ENCODE measurements around the gene FNDC8.
A peak's percentile ranks its signal among the peaks of the same experiment; 100 is the strongest.
"Not testable (repeated sequence)": the region's sequence is repeated elsewhere in the genome, so short reads cannot be mapped to it uniquely, and the experiment has no call there.

Gene FNDC8

DNA sequence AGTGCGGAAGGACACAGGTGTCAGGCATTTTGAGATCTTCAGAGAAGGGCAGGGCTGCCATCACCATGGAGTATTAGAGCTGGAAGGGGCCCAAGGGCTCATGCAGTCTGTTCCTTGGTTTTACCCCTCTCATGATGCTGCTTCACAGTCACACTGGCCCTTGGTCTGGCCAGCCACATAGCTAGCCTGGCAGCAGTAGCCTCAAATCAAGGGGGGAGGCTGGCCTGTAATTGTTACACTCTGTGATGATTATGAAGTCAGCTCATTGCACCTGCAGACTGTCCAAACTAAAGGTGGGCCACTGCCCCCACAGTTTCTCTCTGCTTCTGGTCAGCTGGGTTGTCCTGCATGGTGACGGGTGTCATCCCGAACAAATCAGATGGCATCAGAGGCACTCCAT is at the start of gene FNDC8:
TSS of gene FNDC8 (plus strand) at position 301 of the 400 bp plus-strand sequence. CDS start at position 380, 79 bp downstream.
- no peak for DNase-seq (ENCODE audit: low spot score)

GRCh38 chr17:35073183-35073790 is 48.1 kb upstream of the FNDC8 start:
- DNase-seq (ENCODE audit: low spot score) = peak; percentile 70

DNA sequence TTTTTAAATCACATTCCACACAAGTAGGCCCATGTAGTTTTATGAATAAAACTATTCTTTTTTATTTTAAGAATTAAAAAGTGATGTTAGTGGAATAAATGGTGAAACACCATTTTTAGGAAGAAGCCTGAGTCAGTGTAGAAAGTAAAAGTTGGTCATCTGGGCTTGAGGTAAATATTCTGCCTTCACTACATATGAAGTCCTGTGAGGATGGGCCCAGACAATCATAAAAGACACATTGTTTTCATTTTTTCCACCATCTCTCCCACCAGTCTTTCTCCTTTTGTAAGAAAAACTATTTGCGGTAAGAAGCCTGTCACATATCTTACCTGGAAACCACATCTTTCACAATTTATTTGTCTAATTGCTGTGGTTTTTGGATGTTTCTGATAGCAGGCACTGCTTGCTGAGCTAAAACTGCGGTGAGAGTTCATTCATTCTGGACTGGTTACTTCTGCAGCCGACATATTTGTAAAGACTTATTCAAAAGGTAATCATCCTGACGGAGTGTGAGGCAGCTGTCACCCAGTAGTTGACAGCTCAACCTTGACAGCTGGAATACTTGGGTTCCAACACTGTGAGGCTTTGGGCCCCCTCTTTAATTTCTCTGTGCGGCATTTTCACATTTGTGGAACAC is 47.3 kb upstream of the FNDC8 start:
- peak; percentile 47 for DNase-seq (ENCODE audit: low spot score)

DNA sequence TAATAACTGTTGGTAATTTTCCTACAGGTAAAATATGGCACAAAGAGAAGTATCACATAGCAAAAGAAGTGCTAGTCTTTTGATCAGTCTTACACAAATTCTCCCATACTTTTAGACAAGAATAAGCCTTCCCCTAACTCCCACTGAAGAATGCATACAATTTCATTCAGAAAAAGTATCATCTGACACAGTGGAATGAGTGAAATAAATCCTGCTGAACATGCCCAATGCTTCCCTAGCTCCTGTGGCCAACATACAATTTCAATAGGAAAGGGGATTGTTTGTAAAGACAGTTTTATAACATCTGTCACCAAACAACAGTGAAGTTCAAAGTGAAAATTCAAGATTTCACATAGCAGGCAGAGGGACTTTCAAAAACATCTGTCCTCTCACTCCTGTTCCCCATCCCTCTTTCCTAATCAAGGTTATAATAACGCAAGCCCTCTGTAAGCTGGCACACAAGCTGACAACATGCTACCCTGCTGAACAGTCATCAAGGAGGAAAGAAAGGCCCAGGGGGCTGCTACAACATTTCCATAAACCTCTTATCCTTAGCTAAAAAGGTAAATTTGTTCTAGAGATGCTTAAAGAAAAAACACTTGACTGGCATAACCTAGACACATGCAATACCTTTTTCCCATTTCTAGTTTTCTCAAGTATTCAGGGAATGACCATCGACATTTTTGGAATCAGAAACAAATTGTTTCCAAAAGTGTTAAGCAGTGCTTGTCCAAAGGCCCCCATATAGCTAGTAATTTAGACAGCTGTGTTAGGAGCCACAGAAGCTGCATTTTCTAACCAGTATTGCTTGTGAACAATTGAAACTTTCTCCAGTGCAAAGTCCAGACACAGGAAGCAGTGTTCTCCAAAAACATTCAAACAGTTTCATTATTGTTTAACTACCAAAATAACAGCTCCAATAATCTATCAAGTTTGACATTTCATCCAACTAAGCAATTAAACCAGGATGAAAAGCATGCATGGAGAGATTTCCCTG is 46.4 kb upstream of the FNDC8 start:
- DNase-seq (ENCODE audit: low spot score) = no peak

- DNase-seq (ENCODE audit: low spot score) = no peak
Measured at GRCh38 chr17:35076874-35077273, 44.5 kb upstream of the FNDC8 start.

DNA sequence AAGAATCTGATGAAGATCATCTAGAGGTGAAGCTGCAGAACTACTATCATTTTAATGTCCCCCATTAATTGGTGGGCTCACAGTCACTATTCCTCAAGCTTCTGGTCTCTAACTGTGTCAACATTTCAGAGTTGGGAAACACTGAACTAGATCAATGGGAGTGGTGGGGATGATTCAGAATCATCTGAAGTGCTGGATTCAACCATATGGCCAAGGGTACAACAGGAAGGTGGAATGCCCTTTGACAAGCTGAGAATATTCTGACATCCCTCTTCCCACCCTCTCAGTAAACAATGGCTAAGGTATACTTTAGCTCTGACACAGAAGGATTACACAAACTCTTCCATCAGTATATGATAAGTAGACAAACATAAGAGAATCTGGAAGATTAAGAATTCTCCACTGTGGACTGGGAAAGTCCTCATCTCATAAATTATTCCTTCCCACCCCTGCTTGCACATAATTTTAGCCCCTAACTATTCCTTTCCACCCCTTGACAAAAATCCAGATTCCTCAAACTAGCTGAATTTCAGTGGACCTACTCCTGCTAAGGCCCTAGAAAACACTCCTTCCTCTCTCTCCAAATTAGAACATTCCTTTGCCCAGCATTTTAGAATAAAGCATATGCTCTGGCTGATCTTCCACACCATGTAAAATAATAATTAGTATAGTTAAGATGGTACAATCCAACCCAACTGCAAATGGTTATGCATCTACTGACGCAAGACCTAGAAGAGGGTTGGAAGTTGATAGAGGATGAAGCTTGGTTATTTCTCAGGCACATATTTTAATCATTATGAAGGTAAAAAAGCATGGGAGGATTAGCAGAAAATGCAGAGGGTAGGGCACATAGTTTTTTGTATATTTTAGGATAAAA is 41.6 kb upstream of the FNDC8 start:
- DNase-seq (ENCODE audit: low spot score) = no peak

DNA sequence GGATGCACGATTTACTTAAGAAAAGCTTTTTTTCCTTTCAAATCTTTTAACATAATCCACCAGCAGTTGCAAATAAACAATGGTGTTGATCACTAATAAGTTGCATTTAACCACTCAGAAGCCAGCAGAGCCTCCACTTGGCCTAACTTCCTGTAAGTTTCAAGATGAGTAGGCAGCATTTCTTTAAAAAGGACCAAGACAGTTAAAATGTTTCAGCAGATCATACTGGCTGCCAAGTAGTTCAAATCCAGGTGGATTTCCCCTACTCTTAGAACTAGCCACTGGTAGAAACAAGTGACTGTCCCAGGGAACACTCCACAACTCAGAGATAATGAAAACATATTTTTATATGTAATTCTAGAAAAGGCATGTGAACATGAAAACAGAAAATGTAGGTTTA is 40.9 kb upstream of the FNDC8 start:
- peak; percentile 32 for DNase-seq (ENCODE audit: low spot score)

DNA sequence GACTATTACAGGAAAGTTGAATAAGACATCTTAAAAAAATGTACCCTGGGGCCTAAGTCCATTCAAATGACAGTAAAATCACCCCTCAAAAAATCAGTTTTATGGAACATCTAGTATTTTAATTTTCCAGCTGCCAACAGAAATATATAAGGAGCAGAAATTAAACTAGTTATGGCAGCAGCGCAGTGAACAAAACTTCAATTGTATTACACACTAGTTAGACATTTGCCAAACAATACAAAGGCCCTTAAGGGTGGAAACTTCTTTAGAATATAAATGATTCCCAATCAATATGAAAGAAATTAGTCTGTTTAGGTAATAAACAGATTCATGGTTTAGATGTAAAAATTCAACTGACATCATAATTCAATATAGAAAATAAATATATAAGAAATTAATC is 39.8 kb upstream of the FNDC8 start:
- no peak for DNase-seq (ENCODE audit: low spot score)

DNA sequence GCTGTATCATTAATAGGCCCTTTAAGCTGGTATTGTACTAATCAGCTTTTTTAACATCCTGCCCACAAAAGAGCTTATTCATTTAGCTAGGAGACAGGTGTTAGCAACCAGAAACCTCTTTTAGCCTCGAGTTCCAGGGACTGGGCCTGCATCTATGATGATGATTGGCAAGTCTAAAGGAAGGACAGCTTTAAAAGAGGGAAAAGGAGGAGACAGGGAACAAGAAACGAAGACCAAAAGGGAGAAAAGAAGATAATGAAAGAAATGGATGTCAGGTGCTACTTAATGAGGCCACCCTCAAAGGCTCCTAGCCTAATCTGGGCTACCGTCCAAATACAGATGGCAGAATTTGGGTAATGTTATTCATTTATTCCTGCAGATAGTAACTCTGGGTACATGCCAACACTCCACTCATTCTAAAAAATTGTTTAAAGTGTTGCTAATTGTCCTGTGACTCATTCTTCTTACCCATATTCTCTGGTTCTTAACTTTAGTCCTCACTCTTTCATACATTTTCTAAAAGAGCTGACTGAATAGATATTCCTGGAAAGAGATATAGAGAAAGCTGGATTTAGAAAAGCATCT is 39.2 kb upstream of the FNDC8 start:
- peak; percentile 64 for DNase-seq (ENCODE audit: low spot score)

DNA sequence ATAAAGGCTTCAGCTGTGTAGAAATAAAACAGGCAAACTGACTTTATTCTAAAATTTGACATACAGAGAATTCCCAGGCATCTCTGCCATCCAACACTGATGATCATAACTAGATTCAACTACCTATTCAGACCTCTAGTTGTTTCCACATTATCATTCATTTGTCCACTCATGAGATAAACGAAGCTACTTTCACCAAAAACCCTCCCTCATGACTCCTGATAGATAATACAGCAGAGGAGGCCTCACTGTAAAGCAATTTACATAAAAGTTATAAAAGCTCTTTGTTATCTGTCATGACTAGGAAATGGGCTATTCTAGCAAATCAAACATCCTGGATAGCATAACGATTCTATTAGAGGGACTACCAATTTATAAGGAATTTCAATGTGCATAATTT is 38.3 kb upstream of the FNDC8 start:
- DNase-seq (ENCODE audit: low spot score) = no peak

DNA sequence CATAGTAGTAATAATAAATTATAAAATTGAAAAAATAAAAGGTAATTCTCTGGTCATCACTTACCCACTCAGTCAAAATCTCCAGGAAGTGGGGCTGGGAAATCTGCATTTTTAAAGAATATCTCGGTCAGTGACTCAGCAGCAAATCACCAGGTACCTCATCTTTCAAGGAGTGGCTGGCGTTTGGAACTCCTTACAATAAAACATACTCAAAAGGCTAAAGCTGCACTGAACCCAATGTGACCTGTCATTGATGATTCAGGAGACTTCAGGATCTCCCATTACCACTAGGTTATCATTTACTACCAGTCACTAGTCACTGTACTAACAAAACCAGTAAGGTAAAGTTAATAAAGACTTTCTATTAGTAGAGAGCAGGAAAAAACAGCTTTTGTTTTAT is 36.4 kb upstream of the FNDC8 start:
- peak; percentile 35 for DNase-seq (ENCODE audit: low spot score)

- no peak for DNase-seq (ENCODE audit: low spot score)
Measured at GRCh38 chr17:35086164-35086563, 35.3 kb upstream of the FNDC8 start.

DNA sequence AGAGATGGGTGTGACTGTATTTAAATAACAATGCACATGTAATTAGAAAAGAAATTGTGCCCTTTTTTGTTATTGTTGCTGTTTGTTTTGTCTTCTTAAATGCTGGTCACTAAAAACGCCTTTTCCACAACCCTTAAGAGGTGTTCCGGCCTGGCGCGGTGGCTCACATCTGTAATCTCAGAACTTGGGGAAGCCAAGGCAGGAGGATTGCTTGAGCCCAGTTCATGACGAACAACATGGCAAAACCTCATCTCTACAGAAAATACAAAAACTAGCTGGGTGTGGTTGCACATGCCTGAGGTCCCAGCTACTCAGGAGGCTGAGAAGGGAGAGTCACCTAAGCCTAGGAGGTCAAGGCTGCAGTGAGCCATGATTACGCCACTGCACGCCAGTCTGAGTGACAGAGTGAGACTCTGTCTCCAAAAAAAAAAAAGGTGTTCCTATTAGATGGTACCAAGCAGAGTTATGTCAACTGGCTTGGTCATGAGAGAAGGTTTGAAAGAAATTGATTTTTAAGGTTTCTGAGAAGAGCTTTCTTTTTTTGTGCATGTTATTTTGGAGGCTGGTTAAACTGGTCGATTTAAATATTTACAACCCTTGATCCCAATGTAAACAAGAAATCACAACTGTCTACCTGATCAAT is 34.4 kb upstream of the FNDC8 start:
- DNase-seq (ENCODE audit: low spot score) = peak; percentile 22

DNA sequence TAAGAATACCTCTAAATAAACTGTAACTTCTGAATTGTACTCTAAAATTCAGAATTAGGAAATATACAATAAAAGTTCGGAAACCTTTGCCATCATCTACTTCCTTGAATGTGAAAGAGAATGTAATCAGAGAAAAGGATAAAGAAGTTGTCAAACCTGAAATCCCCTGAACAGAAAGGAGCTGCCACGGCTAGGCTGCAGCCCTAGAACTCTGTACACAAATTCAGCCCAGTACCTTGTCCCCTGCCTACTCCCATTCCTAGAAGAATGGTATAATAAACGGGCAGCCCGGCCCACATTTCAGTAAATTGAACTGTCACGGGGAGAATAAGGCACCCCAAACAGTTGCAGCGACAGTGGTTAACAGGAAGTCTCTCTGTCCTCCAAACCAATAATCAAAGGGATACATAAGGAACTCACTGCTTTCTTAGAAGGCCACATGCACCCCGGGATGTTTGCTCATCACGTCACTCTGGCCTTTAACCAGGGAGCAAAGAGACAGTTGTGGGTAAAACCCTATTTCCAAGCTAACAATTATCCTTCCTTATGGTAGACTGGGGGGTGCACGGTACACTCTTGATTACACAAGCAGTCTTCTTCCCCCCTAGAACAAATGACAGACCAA is 33.6 kb upstream of the FNDC8 start:
- DNase-seq (ENCODE audit: low spot score) = peak; percentile 44

DNA sequence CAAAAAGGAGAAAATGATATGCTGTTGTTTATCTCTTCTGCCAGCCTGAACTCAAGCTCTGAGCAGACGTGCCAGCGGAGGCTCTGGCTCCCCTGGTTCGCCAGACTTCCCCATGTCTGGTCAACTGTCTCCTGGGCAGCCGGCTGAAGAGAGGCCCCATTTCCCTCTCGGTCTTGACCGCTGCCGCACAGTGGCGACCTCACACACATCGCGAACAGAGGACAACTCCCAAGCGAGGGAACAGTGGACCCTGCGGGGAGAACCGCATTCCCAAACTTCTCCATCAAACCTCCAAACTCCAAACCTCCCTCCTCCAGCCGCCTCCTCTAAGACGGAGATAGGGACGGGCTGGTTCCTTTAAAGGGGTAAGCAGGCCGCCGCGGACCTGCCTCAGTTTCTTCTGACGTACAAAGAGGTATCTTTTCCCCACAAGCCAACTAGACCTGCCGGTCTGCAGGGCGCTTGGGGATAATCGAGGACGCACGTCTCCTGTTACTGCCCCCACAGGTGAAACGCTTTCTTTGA is 33.0 kb upstream of the FNDC8 start:
- DNase-seq (ENCODE audit: low spot score) = no peak

DNA sequence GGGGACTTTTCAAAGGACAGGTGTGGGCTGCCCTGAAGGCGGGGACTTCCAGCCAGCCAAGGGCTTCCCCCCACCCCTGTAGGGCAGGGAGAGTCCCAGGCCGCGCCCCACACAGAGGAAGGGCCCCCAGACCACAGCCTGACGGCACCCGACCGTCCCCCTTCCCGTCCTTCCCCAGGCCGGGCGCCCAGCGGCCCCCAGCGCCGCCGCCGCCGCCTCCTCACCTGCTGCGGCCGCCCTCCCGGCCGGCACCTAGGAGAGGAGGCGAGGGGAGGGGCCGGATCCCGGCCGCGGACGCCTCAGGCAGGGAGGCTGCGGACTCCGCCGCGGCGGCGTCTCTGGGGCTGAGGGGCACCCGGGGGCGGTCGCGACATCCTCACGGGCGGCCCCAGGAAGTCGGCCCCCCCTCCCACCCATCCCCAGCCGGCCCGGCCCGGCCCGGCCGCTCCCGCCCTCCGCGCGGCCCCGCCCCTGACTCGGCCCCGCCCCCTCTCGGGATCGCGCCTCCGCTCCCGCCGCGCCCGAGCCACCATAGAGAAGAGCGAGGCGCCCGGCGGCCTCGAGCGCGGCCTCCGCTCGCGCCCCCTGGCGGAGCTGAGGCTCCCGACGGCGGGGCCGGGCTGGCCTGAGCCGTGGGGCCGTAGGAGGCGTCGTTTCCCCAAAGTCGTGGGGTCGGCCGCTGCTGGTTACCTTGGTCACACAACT is 32.4 kb upstream of the FNDC8 start:
- DNase-seq (ENCODE audit: low spot score) = peak; percentile 91

- peak; percentile 66 for DNase-seq (ENCODE audit: low spot score)
Measured at GRCh38 chr17:35089586-35090296, 31.7 kb upstream of the FNDC8 start.

DNA sequence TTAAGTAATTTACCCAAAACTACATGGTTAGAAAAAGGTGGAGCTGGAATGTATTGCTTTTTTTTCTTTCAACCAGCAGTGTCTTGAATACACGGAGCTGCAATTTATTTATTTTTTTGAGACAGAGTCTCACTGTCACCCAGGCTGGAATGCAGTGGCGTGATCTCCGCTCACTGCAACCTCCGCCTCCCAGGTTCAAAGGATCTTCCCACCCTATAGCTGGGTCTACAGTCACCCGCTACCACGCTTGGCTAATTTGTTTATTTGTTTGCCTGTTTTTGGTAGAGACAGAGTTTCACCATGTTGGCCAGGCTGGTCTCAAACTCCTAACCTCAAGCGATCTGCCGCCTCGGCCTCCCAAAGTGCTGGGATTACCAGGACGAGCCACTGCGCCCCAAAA is 30.7 kb upstream of the FNDC8 start:
- DNase-seq (ENCODE audit: low spot score) = not testable (repeated sequence)

- no peak for DNase-seq (ENCODE audit: low spot score)
Measured at GRCh38 chr17:35094902-35095301, 26.5 kb upstream of the FNDC8 start.

Measured in CD4-positive, alpha-beta T cell treated with Interleukin-2 at 100 ng/mL for 4 hours (primary cell).